Lower leg skin (tissue), 3 donors: ENCODE measurements around the gene FAM118A.

Experiments
- POLR2A ChIP-seq, 2 donors: fragments of 450-650 bp; IDR thresholded peaks; one replicate each; pipeline ENCODE4 v1.6.1; 2016 to 2017; ENCODE audit warnings: antibody characterized with exemption in 2 of 2, mild to moderate bottlenecking in 1 of 2, moderate library complexity in 1 of 2
- TF ChIP-seq, protein P1 (sequence below), 3 donors: fragments of 450-650 bp; IDR thresholded peaks; one replicate each; pipeline ENCODE4 v1.5.1; 2016; ENCODE audit warnings: antibody characterized with exemption in 3 of 3, mild to moderate bottlenecking in 3 of 3, moderate library complexity in 2 of 3

DNA sequence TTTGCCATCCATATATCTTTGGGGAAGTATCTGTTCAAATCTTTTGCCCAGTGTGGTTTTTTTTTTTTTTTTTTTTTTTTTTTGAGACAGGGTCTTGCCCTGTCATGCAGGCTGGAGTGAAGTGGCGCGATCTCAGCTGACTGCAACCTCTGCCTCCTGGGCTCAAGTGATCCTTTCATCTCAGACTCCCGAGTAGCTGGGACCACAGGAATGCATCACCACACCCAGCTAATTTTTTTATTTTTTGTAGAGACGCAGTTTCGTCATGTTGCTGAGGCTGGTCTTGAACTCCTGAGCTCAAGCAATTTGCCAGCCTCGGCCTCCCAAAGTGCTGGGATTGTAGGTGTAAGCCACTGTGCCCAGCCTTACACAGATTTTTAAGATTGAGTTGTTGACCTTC, 4.8 kb upstream of the FAM118A start:
- TF ChIP-seq POLR2A (IDR thresholded peaks at IDR 0.05) = no peak
- TF ChIP-seq, protein P1, sequence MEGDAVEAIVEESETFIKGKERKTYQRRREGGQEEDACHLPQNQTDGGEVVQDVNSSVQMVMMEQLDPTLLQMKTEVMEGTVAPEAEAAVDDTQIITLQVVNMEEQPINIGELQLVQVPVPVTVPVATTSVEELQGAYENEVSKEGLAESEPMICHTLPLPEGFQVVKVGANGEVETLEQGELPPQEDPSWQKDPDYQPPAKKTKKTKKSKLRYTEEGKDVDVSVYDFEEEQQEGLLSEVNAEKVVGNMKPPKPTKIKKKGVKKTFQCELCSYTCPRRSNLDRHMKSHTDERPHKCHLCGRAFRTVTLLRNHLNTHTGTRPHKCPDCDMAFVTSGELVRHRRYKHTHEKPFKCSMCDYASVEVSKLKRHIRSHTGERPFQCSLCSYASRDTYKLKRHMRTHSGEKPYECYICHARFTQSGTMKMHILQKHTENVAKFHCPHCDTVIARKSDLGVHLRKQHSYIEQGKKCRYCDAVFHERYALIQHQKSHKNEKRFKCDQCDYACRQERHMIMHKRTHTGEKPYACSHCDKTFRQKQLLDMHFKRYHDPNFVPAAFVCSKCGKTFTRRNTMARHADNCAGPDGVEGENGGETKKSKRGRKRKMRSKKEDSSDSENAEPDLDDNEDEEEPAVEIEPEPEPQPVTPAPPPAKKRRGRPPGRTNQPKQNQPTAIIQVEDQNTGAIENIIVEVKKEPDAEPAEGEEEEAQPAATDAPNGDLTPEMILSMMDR (IDR thresholded peaks at IDR 0.05) = no peak
